GM21360 (cell line): ENCODE results near the gene ALCAM.
A peak's percentile ranks its signal among the peaks of the same experiment; 100 is the strongest.

Experiments
- ATAC-seq: cut with Tn5 transposase; IDR thresholded peaks from one replicate; pipeline ENCODE4 v1.9.1; 2021; ENCODE audit warnings: mild to moderate bottlenecking, moderate library complexity; ENCODE audit not compliant: unreplicated experiment

Gene ALCAM

DNA sequence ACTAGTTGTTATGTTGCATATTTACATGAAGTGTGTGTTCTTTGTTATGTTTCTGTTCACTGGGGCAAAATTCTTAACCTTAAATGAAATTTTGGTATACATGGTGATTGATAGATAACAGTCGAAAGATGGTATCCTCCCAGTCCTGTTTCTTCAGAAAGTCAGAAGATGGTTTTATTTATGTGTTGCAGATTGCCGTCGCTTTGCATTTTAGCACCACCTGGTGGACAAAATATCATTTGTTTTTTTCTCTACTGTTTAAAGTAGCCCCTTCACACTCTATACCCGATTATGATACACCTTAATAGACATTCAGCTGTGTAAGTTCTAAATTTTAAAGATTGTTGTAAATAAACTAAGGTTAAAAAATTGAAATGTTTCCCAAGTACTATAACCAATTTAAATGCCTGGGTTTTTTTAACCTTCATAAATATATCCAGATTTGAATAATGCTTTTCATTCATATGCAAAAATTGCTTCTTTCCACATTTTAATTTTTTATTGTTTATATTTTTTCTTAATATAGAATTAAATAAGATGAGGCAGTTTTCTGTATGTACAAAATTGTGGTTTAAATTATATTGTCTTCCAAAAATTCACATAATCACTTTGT lies 152.2 kb downstream of the ALCAM start:
- ATAC-seq = peak; percentile 79

DNA sequence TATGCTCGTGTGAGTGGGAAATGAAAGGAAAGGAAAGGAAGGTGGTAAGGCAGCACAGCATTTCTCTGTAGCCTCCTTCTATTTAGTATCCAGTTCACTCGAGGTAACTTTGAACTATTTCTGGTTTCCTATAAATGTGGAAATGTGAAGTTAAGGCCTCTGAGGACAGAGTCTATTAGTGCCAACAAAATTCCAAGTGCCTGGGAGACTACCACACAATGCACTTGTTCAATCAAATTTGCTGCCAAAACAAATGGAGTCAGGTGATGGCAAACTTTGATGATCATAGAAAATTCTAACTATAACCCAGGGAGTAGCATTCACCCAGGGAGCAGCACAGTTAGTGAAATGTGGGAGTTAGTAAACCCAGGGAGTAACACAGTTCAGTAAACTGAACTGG lies 155.1 kb downstream of the ALCAM start:
- ATAC-seq = no peak

DNA sequence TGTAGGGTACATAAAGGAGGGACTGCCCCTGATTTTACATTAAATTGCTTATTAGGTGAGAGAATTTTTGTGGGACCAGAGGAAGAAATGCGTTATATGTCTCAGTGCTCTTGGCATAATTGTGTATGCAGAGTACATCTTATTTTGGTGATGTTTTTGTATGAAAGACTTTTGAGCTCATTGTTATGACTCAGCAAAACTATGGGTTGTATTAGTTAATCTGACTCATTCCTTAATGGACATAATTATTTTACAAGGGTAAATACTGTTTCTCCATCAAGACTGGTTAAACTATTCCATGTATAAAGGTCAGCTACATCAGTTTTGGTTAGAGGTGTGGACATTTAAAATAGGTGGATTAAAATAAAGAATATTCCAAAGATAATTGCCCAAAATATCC lies 156.8 kb downstream of the ALCAM start:
- ATAC-seq = no peak

DNA sequence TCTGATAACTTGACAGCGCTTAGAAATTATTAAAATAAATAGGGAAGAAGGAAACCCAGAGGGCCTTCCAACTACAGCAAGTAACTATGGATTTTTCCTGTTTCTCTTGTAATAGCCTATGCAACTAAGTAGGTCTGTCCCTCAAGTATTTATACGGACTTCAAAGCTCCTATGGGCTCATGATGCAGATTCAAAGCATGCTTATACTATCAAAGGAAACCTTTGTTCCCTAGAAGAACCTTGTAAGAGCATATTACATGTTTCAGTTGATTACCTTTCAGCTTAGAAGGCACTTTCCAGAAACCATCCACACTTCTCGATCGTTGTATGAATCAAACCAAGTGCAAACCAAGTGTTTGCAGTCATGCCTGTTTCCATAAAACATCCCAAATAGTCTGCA lies 158.8 kb downstream of the ALCAM start:
- no peak for ATAC-seq

DNA sequence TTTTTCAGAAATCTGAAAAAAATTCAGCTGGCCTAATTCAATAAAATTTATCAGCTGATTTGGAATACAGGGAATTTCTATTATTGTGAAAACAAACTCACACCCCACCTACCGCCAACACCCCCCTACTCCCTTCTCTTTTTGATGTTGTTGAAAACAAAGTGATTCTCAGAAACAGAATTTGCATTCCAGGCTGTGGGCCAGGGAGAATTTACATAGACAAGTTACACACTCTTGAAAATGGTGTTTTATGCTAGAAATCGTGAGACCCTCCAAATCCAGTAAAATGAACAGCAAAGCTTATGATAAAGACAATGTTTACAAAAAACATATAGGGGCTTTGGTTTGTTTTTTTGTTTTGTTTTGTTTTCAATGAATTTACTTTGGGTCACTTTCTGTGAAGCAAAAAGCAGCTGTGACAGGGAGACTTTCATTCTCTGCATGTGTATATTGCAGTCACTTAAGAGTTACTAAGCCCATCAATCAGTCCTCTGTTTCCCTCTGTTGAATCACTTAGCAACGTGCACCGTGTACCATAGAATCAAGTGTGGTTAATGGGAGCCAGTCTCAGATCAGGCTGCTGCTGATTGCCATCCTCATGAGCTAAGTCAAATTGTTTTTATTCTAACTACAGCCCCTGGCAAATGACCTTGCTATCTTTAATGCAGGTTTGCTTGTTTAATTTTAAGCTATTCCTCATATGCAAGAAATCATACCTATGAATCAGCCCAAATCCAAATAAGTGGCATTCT lies 159.8 kb downstream of the ALCAM start:
- no peak for ATAC-seq

DNA sequence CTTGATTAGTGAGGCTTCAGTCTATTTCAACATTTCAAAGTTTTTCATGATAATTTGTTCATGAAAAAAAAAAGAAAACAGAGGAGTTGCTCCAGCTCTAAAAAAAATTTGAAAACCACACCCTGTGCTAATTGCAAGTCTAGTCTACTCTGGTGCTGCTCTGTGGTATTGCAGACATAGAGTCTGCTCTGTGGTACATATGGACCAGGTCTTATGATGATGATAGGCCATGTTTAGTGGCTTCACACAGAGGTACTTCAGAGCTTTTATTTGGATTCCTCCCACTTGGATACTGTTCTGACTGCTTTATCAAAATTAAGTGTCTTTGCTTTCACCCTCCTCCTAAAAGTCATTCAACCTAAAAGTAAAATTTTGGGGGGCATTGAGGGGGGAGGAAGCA lies 160.8 kb downstream of the ALCAM start:
- ATAC-seq = no peak

DNA sequence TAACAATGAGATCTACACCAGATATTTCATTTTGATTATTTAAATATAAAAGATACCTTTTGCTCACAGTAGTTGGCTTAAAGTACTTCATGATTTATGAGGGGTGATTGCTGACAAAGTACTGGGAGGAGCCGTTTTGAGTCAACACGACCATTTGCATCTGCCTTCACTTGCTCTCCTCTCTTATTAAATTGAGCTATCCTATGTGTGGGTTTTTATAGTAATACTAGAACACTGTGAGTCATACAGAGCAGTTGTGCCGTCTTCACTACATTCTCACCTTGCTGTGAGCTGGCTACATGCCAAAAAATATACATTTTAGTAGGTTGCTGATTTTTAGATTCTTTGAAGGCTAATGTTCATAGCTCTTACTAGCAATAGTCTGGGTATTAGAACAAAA lies 161.2 kb downstream of the ALCAM start:
- peak; percentile 73 for ATAC-seq

DNA sequence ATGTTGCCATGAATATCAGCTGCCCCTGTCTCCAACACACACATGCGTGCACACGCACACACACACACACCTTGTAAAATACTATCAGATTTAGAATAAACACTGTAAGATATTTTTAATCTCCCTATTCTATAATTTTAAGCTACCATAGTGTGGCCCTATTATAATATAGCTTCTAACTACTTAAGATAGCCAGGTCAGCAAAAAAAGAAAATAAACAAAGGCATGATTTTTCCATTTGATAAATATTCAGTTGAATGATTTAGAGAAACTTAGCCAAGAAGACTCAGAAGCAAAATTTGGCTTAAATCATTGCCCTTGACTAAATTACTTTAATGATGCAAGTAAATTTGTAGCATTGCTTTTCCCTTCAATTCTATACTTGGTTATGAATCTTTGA lies 162.2 kb downstream of the ALCAM start:
- no peak for ATAC-seq

DNA sequence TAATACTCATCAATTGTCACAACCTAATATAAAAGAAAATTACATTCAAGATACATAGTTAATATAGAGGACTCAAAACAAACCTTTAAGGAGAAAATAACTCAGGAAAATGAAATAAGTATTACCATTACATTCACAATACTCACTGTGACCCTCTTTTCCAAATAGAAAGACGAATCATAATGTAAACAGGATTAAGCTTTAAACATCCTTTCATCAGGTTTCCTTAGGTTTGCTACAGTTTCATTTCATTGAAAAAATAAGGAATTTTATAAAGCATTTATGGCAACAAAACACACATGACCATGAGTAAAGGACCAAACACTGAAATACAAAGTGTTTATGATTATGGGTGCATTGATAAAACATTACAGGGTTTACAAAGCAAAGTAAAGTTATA lies 162.7 kb downstream of the ALCAM start:
- ATAC-seq = no peak

DNA sequence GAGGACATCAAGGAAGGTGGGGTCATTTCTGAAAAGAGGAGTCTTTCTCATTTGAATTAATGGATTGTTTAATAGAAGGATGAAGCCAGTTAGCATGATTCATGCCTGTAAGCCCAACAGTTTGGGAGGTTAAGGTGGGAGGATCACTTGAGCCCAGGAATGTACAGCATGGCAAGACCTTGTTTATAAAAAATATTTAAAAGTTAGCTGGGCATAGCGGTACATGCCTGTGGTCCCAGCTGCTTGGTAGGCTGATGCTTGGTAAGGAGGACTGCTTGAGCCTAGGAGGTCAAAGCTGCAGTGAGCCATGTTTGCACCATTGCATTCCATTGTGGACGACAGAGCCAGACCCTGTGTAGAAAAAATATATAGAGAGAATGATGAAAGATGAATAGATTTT lies 165.5 kb downstream of the ALCAM start:
- no peak for ATAC-seq

DNA sequence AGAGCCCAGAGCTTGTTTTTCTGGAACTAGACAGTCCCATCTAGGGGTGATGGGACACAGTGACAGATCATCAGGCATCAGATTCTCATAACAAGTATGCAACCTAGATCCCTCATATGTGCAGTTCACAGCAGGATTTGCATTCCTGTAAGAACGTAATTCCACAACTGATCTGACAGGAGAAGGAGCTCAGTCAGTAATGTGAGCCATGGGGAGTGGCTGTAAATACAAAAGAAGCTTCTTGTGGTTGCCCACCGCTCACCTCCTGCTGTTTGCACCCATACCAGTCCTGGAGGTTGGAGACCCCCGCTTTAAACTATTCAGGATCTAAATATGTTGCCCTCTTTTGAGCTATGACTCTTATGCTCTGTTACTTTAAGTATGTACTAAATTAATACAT lies 167.3 kb downstream of the ALCAM start:
- ATAC-seq = no peak

DNA sequence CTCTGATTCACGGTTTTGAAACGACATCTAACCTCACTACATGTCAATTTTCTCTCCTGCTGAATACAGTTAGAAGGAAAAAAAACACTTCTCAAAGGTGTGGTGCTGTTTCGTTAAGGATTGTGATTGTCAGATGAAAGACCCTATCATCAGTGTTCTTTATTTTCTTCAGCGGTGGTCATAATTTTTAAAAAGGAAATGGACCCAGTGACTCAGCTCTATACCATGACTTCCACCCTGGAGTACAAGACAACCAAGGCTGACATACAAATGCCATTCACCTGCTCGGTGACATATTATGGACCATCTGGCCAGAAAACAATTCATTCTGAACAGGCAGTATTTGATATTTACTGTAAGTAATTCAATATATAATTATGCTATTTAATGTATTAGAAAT lies 167.8 kb downstream of the ALCAM start:
- ATAC-seq = no peak

DNA sequence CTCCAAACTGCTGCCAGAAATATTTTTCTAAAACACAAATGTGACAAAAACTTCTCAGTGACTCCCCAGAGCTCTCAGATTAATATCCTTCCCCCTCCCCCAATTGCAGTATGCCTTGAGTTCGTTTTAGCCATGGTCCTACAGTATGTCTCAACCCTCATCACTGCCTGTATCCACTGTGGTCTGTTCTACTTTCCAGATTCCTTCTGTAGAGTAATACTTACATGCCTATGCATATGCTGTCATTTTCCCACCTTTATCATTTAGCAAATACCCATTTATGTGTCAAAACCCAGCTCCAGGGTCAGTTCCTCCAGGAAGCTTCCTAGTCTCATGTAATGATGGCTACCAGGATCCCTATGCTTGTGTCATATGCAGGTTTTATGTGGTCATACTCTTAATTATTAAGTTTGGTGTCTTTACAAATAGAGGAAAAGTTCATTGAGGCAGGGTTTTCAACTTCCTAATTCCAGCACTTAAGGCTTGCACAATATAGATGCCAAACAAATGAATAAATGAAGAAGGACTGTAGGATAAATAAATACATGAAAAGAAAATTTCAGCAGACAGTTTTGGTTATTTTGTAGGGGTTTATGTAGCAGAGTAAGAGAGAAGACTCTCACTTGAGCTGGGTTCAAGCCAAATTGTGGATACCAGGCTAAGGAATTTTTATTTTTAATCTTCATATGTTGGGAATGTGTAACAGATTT lies 170.8 kb downstream of the ALCAM start:
- no peak for ATAC-seq

DNA sequence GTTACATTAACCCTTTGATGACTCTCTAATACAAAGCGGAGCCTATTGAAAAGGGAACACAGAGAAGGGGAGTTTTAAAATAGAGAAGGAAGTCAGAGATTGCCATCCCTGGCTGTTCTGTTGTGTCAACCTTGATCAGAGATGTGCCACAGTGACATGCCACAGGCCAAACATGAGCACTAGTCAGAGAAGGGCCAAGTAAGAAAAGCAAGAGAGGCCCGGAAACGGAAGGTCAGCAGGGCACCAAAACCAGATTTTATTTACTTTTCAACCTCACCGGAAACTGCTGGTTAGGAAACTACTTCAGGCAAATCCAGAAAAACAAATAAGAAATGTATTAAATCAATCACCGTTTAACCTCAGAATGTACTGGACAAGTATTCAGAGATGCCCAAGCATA lies 171.8 kb downstream of the ALCAM start:
- no peak for ATAC-seq

DNA sequence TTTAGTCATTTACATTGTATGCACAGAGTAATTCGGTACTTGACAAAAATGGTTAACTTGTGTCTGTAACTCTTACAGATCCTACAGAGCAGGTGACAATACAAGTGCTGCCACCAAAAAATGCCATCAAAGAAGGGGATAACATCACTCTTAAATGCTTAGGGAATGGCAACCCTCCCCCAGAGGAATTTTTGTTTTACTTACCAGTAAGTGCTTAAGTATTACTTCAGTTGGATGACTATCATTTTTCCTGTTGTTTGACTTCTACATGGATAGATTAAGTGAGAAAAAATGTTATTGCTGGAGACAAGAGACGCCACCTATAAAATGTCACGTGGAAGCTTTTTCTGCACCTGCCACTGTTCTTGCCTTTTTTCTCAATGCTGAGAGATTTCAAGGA lies 173.2 kb downstream of the ALCAM start:
- no peak for ATAC-seq

DNA sequence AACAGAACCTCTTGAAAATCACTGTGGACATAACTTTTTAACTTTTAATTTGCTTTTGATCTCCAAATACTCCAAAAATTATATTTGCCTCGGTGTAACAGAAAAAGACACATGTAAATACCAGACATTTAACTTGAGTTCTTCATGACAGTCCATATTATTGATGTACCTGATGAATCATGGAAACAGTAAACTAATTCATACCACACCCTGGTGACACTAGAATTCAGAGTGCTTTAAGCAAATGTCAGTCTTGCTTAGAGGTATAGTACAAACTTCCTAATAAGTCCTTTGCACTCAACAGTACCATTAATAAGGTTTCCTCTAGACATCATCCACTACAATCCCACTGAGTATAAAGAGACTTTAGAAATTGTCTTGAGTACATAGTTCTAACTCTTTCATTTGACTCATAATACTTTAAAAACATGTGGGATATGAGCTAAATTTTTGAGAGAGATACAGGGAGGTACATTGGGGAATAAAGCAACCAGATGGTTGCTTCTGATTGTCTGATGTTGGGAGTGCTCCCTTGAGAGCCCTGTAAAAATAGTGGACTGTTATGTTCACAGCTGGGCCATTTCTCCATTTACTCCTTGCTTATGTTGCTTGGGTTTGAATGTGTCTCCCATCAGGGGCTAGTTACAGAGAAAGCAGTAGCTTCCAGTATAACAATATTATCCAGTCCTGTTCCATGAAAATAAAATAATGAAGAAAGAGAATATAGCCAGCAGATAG lies 175.7 kb downstream of the ALCAM start:
- ATAC-seq = no peak

DNA sequence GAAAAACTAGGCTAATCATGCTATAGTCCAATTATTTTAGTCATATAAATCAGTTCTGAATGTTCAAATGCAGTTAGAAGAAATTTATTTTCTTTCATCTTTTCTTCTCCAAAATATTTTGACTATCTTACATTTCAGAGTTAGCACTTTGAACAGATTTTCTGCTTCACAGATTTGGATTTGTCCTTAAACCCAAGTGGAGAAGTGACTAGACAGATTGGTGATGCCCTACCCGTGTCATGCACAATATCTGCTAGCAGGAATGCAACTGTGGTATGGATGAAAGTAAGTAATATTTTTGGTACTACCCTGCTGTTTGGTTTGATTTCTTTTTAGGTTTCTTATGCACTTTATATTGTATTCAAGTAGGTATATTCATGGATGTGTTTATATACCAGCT lies 178.3 kb downstream of the ALCAM start:
- ATAC-seq = no peak

DNA sequence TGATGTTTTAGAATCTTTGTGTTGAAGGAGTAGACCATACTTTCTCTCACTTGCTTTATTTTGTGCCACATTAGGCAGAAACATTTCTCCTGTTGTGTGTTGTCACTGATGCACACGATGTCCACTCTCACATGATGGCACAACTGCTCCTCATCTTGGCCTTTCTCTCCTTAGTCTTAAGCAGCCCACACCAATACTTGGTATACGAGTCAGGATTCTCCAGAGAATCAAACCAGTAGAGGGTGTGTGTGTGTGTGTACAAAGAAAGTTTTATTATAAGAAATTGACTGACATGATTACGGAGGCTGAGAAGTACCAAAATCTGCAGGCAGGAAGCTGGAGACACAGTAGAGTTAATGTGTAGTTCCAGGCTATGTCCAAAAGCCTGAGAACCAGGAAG lies 187.1 kb downstream of the ALCAM start:
- no peak for ATAC-seq

DNA sequence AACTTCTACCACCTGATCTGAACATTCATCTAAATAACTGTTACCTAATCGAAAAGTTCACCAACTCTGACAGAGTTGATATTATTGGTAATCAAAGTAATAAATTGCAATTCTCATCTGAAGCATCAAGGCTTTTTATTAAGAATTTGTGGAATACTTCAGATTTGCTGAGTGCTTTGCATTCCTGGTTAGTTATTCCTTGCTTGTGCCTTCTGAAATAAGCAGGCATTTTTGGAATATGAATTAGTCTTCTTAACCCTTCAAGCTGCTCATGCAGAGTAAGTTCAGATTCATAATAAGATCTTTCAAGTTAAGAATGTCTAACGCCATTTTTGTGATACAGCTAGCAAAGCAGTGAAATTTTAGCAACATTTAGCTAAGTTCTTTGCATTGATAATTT lies 188.5 kb downstream of the ALCAM start:
- no peak for ATAC-seq

DNA sequence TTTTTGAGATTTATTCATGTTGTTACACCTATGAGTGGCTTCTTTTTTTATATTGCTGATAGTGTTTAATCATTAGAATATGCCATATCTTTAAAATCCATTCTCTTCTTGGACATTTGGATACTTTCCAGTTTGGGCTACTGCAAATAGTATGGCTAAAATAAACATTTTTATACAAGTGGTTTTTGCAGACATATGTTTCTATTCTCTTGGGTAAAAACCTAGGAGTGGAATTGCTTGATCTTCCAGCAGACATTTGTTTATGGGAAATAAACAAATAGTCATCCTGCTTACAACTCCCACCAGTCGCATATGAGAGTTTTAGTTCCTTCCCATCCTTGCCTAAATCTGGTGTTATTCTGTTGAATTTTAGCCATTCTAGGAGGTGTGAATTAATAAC lies 193.1 kb downstream of the ALCAM start:
- ATAC-seq = no peak

DNA sequence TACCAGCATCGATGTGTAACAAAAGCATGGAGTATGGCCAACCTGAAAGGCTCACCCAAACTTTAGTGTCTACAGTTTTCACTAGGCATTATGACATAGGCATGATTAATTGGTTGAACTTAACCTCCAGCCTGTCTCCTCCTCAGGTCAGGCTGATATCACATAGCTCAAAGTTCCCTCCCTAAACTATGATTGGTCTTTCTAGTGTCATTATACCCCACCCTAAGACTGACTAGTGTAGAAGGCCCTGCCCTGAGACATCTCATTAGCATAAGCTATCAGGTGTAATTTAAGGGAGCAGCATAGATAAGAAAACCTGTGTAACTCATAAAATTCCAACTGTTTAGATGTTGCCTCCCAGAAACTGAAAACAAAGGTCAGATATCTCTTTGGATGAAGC lies 195.2 kb downstream of the ALCAM start:
- no peak for ATAC-seq
